HG02678 (cell line): ENCODE data around the gene TPST2.
A peak's percentile ranks its signal among the peaks of the same experiment; 100 is the strongest.
"Not testable (repeated sequence)": the region's sequence is repeated elsewhere in the genome, so short reads cannot be mapped to it uniquely, and the experiment has no call there.

ENCODE experiments used
- ATAC-seq: cut with Tn5 transposase; IDR thresholded peaks from one replicate; pipeline ENCODE4 v1.9.1; 2021; ENCODE audit warnings: mild to moderate bottlenecking, moderate library complexity; ENCODE audit not compliant: unreplicated experiment

The TPST2 gene

DNA sequence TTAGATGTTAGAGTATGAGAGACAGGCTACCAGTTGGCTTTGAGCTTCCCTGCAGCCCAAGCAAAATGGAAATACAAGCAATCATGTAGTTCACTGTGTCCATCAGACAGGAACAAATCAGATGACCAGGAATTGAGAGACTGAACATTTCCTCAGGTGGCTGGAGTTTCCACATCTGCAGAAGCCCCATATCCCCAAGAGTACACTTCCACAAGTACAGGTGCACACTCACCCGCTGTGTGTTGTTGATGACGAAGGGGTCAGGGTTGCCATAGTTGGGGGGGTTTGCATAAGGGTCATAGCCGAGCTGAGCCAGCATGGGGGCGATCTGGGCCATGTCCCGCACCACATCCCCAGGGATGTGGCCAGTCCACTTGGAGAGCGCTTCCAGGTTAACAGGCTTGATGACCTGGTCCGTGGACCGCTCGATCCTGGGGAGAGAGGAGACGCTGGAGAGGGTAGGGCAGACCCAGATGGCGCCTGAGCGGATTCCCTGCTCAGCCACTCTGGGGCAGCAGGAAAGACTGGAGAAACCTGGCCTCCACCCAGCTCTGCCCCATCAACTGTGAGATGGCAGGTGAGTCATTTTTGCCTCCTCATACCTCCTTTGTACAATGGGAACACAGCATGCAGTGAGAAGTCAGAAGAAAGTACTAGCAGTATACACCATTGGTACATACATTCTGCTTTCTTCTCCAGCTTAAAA lies 53.7 kb downstream of the TPST2 start:
- no peak for ATAC-seq

DNA sequence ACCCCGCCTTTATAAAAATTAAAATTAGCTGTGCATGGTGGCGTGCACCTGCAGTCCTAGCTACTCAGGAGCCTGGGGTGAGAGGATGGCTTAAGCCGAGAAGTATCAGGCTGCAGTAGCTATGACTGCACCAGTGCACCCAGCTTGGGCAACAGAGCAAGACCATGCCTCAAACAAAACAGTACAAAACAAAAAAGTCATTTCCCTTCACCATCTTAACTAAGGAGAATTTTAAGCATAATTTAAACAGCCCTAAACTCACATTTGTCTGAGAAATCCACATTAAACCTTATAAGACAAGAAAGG lies 54.4 kb downstream of the TPST2 start:
- ATAC-seq: no peak

DNA sequence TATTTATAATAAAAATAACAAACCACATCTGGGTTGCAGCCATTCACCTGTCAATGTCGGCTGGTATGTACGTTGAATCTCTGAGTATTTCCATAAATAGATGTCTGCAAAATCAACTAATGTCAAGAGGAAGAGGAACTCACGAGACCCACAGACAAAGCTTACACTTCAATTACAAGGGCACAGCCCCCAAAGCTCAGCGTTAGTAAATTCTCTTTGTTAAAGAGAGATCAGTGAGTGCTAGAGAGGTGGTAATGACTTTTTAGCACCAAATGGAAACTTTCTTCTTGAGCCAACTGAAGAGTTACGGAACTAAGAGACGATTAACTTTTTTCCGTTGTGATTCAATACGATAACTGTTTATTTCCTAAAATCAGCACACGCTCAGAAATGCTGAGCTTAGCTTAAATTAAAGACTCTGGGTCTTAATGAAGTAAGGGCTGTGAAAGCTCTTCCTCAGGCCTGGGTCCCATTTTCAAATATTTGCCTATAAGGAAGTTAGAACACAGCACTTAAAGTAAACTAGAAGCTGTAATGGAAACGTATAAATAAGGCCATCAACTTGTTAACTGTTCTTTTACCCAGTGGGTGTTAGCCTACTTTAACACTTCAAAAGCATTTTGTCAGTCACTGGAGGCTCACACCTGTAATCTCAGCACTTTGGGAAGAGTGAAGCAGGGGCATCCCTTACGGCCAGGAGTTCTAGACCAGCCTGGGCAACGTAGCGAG lies 54.9 kb downstream of the TPST2 start:
- ATAC-seq: no peak

DNA sequence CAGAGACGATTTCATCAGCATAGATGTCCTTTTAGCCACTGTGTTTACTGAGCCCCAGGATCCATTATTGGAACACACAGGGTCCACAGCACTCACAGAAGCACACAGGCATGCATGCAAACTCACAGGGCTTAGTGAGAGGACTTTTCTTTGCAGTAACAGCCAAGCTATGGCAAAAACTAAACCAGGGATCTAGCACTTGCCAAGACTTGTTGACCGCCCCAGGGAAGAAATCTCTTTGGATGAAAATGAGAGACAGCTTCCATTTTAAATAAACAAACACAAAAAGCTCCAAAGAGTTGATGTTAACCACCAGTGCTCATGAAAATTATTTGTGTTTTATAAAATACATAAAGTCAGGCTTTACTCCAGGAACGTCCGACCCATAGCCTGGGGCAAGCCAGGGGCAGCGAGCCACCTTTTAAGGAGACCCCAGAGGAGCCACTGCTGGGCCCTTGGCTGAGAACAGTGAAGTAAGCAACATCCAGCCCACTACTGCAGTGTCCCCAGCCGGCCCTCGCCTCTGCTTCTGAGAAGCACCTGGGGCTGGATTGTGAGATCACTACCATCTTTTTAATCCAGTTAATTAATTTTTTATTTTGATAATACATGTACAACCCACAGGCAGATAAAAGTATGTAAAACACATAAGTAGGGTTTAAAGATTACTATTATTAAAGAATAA lies 55.6 kb downstream of the TPST2 start:
- no peak for ATAC-seq

DNA sequence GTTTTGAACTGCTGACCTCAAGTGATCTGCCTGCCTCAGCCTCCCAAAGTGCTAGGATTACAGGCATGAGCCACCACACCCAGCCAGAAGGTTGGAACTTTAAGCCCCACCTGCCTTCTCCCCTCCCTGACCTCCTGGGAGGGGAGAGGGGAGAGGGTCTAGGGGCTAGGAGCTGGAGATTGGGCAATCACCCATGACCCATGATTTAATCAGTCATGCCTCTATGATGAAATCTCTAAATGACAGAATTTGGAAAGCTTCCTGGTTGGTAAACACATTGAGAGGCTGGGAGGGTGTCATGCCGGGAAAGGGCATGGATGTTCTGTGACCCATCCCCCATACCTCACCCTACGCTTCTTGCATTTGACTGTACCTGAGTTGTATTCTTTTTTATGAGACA lies 60.6 kb downstream of the TPST2 start:
- ATAC-seq: no peak

DNA sequence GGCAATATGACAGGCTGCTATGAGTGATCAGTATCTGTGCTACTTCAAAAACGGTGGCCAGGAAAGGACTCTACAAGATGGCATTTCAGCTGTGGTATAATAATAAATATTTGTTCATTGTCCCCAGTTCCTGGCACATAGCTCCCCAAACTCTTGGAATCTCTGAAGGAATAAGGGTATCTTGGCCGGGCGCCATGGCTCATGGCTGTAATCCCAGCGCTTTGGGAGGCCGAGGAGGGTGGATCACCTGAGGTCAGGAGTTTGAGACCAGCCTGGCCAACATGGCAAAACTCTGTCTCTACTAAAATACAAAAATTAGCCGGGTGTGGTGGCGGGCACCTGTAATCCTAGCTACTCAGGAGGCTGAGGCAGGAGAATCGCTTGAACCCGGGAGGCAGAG lies 61.4 kb downstream of the TPST2 start:
- ATAC-seq: not testable (repeated sequence)

DNA sequence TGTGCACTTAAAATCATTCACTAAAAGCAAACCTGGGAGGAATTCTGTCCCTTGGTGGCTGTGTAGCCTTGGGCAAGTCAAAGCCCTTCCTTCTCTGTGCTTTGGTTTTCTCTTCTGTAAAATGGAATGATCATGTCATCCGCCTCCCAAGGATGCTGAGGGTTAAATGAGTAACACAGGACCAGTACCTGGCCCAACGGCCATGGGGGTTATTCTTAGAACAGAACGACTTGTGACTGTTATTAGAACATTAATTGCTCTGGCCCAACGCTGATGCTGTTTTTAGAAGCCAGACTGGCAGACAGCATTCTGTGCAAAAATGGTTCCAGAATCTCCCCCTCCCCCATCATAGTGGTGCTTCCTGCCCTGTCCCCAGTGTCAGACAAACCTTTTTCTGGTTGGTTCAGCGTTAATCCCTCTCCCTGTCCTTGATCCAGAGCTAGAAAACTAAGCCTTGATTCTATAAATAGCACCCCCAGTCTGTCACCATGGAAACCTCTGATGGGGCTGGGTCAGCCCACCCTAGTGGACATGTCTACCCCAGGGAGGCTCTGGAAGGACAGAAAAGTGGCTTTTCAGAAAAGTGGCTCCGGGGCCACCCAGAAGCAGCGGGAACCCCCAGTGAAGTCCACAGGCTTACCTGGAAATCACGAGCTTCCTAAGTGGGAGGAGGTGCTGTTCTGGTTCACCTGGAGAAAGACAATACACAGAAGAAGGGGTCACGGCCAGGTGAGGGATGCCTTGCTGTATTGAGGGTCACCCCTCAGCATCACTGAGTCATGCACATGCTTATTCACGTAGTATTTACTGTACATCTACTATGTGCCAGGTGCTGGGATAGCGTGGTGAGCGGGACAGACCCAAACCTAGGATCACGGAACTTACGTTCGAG lies 62.1 kb downstream of the TPST2 start:
- no peak for ATAC-seq

DNA sequence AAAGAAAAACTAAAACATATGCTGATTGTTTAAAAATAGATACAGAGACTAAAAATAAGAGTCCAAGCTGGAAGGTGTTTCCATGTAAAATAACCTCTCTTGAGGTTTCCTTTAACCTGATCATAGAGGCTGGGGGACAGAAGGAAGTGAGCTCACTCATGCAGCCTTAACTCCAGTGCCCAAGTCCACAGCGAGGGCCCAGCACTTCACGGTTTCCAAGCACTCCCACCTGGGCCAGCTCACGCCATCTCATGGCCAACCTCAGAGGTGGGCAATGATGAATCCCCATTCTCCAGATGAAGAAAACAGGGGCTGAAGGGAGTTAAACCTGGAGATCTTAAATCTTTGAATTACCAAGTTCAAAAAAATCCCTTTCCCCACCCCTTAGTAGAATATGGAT lies 62.8 kb downstream of the TPST2 start:
- ATAC-seq: no peak

DNA sequence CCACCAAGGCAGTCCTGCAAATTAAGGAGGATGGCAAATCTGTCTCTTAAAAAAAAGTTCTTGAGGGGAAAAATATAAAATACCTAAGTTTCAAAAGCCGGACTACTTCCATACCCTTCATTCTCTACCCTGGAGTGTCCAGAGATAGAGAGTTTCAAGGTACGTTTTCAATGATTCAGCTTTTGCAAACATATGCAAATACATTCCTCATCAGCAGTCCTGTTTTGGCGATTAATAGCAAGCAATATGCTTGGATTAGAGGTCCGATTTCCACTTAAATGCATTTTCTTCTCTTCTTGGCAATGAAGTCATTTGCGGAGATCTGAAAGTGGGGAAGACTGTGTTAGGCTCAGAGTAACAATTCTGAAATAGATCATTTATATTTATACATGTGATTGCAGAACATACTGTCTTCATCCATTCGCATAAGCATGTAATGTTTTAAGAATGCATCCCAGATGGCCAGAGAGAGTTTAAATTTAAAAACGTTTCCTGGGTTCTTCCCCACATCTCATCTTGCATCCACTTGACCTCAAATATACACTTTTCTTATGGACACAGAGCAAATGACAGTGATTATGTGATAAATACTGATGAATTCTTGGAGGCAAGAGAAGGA lies 63.9 kb downstream of the TPST2 start:
- ATAC-seq: no peak

DNA sequence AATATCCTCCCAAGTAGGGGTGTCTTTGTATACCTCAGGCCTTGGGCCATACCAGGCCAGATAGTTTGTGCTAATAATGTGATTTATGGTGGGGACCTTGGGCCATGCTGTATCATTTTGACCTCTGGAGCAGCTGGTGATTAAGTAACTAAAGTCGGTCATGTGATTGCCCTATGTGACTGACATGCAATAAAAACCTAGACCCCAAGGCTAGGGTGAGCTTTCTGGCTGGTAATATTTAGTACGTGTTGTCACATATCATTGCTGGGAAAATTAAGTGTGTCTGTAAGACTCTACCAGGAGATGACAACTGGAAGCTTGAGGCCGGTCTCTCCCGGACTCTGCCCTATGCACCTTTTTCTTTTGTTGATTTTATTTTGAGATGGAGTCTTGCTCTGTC lies 65.1 kb downstream of the TPST2 start:
- no peak for ATAC-seq

DNA sequence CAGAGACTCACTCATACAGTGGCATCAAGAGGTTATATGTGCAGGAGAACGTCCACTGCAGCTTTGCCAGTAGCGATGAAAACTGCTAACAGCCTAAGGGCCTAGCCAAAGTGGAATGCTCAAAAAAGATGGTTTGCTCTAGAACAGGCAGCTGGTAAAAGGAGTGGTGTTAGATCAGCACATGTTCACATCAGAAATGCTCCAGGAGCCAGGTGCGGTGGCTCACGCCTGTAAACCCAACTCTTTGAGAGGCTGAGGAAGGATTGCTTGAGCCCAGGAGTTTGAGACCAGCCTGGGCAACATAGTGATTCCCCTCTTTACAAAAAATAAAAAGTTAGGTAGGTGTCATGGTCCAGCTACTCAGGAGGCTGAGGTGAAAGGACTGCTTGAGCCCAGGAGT lies 67.3 kb downstream of the TPST2 start:
- no peak for ATAC-seq

DNA sequence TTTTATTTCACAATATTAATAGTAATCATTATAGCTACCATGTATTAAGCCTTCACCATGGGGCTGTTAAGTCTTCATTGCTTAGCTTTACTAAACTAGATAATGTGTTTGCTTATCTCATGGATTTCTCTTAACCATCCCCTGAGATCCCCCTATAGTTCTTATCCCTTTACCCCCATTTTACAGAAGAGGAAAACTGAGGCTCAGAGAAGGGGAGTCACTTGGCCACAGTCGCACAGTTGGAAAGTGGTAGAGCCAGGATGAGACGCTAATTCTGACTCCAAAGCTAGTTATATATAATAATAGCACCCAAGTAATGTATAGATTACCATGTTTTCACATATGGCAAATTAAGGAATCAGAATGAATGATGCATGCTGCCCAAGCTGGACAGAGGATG lies 67.9 kb downstream of the TPST2 start:
- ATAC-seq: no peak

DNA sequence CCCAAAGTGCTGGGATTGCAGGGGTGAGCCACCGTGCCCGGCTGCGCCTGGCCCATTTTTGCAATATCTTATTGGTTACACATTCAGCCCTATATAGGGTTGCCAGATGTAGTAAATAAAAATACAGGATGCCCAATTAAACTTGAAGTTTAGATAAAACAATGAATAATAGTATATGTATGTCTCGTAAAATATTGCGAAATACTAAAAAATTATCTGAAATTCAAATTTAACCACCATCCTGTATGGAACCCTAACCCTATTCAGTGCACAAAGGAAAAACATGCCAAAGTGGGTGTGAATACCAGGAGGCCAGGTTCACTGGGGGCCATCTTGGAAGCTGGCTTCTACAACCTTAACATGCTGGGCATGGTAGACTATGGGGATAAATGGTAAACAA lies 72.5 kb downstream of the TPST2 start:
- ATAC-seq: no peak

DNA sequence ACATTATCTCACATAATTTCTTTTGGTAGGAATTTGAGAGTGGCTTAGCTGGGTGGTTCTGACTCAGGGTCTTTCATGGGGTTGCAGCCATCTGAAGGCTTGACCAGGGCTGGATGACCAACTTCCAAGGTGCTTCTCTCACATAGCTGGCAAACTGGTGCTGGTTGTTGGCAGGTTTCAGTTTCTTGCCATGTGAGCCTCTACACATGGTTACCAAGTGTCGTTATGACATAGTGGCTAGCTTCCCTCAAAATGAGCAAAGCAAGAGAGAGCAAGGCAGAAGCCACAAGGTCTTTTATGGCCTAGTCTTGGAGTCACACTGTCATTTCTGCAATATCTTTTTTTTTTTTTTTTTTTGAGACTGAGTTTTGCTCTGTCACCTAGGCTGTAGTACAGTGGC lies 73.4 kb downstream of the TPST2 start:
- ATAC-seq: no peak

DNA sequence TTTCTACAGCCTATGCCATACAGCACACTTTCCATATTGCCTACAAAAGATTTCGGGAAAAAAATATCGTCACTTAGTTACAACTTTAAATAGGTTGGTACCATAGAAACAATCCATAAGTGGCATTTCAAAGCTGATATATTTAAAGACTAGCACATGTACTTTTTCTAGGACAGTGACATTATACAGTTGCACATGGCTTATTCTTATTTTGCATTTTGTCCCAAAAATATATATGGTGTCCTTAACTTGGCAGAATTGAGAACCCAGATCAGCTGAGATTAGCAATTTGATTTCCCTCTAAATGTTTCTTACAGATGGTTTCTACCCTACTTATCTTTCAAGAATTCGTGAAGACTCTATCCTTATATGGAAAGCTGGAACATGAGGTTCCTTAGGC lies 74.0 kb downstream of the TPST2 start:
- ATAC-seq: no peak

DNA sequence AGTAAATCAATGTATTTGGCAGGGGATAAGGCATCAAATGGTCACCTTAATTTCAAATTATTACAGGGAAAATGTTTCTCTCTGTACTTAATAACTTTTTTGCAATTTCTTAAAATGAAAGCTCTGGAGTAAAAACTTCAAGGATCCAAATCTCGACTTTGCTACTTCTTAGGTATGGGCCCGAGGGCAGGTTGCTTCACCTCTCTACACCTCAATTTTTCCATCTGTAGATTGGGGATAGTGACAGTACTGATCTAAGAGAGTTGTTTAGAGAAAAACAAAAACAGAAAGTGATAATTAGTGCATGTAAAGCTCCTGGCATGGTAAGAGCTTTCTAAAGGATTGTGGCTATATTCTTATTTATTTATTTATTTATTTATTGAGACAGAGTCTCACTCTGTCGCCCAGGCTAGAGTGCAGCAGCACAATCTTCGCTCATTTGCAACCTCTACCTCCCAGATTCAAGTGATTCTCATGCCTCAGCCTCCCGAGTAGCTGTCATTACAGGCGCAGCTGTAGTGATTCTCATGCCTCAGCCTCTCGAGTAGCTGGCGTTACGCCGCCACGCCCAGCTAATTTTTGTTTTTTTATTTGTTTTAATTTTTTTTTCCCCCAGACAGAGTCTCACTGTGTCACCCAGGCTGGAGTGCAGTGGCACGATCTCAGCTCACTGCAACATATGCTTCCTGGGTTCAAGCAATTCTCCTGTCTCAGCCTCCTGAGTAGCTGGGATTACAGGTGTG lies 75.3 kb downstream of the TPST2 start:
- ATAC-seq: no peak

DNA sequence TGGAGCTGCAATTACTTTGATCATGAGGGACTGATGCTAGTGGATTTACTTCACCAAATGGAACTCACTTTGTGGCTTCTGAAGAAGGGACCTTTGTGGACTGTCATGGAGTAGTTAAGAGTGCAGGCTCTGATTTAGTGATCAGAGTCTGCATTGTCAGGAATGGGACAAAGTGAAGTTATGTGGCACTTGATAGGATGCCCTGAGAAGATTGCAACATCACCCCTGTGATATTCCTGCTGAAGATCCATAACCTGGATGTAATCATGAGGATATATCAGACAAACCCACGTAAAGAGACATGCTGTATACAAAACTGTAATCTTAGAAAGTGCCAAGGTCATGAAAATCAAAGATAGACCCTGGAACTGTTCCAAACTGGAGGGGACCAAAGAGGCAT lies 76.1 kb downstream of the TPST2 start:
- ATAC-seq: no peak

DNA sequence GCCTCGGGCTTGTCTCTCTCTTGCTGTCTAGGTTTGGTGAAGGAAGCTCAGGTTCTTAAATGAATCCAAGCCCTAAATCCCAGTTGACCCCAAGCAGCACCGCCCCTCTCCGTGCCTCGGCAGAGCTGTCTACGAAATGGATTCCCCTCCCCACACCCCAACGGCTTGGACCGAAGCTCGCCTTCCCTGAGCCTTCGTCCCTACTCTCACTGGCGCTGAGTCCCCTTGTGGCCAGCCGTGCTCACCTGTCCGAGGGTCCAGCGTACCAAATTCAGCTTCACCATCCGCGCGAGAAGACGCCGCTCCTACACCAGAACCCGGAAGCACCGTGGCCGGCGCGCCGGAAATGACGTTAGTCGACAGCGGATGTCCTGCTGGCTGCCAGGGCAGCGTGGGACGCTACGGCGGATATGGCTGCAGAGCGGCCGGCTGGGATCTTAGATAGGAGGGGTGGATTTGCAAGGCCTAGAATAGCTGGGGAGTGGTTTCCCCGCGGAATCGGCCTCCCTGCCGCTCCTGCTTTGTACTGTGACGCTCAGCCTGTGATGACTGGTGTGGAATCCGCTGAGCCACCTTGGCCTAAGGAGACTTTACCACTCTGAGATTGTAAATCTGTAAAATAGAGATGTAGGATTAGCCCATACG lies 77.7 kb downstream of the TPST2 start, which contains the start of gene TFIP11:
TSS of gene TFIP11 (minus strand) at position 325 of the 645 bp plus-strand sequence. CDS start 2,201 bp downstream, outside the sequence.
- ATAC-seq: peak; percentile 95

DNA sequence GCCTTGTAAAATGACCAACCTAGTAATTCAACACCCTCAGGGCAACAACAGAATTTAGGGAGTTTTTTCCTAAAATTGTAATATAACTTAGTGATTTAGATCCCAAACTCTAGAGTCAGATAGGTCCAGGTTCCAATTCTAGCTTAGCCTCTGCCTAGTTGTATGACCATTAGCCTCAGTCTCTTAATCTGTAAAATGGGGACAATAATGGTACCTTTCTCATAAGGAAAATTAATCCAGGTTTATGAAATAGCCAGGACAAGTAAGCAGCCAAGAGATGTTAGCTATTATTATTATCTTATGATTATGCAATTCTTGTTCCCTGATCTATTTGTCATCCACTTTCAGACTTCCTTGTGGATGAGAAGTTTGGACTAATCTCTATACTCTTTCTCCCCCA lies 81.8 kb downstream of the TPST2 start:
- ATAC-seq: no peak

DNA sequence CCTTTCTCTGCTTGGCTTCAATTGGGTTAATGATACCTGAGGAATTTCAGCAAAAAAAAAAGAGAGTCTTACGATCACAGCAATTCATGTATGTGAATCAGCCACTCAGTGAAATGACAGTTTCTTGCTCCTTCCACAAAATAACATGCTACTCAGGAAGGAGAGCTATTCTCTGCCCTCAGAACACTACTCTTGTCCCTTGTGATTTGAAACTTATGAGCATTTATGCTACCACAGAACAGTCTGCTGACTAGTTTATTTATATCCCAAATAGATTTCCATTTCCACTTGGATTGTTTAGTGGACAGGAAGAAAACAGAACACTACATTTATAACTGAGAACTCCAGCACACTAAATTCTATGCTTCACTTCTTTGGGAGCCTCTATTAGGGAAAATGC lies 86.2 kb downstream of the TPST2 start:
- ATAC-seq: no peak
